Measurements from ENCODE around the gene DCAF17.

- TF ChIP-seq, protein P1, sequence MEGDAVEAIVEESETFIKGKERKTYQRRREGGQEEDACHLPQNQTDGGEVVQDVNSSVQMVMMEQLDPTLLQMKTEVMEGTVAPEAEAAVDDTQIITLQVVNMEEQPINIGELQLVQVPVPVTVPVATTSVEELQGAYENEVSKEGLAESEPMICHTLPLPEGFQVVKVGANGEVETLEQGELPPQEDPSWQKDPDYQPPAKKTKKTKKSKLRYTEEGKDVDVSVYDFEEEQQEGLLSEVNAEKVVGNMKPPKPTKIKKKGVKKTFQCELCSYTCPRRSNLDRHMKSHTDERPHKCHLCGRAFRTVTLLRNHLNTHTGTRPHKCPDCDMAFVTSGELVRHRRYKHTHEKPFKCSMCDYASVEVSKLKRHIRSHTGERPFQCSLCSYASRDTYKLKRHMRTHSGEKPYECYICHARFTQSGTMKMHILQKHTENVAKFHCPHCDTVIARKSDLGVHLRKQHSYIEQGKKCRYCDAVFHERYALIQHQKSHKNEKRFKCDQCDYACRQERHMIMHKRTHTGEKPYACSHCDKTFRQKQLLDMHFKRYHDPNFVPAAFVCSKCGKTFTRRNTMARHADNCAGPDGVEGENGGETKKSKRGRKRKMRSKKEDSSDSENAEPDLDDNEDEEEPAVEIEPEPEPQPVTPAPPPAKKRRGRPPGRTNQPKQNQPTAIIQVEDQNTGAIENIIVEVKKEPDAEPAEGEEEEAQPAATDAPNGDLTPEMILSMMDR (IDR thresholded peaks at IDR 0.05; ENCODE audit: low read depth, low read length, missing input control) = no peak
- no peak for TF ChIP-seq TAF1 (conservative IDR thresholded peaks at IDR 0.05)
- no peak for TF ChIP-seq SP1 (IDR thresholded peaks at IDR 0.05)
- no peak for TF ChIP-seq YY1 (IDR thresholded peaks at IDR 0.05)
- TF ChIP-seq MAX (IDR thresholded peaks at IDR 0.05) = no peak
- no peak for TF ChIP-seq GABPA (IDR thresholded peaks at IDR 0.05 in 1 of 2, conservative IDR thresholded peaks at IDR 0.05 in 1 of 2)
- no peak for TF ChIP-seq RXRA (IDR thresholded peaks at IDR 0.05)
- no peak for TF ChIP-seq HNF4G (IDR thresholded peaks at IDR 0.05)
- TF ChIP-seq ZBTB33 (IDR thresholded peaks at IDR 0.05) = no peak
- TF ChIP-seq REST (IDR thresholded peaks at IDR 0.05) = no peak
- TF ChIP-seq RAD21 (IDR thresholded peaks at IDR 0.05) = no peak
- no peak for TF ChIP-seq JUND (IDR thresholded peaks at IDR 0.05)
- no peak for TF ChIP-seq ATF3 (IDR thresholded peaks at IDR 0.05)
- TF ChIP-seq NR2F2 (IDR thresholded peaks at IDR 0.05) = no peak
Observed at GRCh38 chr2:171482877-171483276, 48.9 kb downstream of the DCAF17 start.

All from liver (tissue), 3 donors.